GM12878 (cell line): Measurements from ENCODE around the gene SRSF3. TPM values are rescaled to one million over a fixed set of nuclear protein-coding genes. Genes with fewer than 3 reads are reported as not detected.

ENCODE experiments used
- KLF5 ChIP-seq: fragments of 450-650 bp; IDR thresholded peaks from 2 replicates; pipeline ENCODE4 v1.6.1; 2014; ENCODE audit warnings: mild to moderate bottlenecking; ENCODE audit not compliant: partially characterized antibody
- PAX5 ChIP-seq: IDR thresholded peaks from 2 replicates; pipeline ENCODE4 v1.6.1; 2011; ENCODE audit warnings: low read depth, low read length, borderline replicate concordance
- POLR2AphosphoS2 ChIP-seq: IDR thresholded peaks from 2 replicates; pipeline ENCODE4 v1.6.1; 2011; ENCODE audit warnings: low read depth, mild to moderate bottlenecking, low read length, improper control_type of control experiment, moderate library complexity
- SP1 ChIP-seq: IDR thresholded peaks from one replicate; pipeline ENCODE4 v1.6.1; 2011; ENCODE audit warnings: low read depth, low read length
- WRNIP1 ChIP-seq: IDR thresholded peaks from 2 replicates; pipeline ENCODE4 v1.6.1; 2011; ENCODE audit warnings: low read depth, low read length, improper control_type of control experiment, borderline replicate concordance
- polyA plus RNA-seq, 11 experiments: library from polyadenylated mRNA; depleted of rRNA in 4 of 11; unstranded in 6 of 11; stranded (reverse) in 5 of 11; fragments of >200 nt; fragmentation: Nextera tagmentation in 4 of 11; fragmentation: Illumina TruSeq in 1 of 11; extraction: Ambion mirVana in 4 of 11; extraction: Trizol in 1 of 11; gene quantifications; 1 replicate in 1 of 11; 2 replicates in 10 of 11; pipeline versions ENCODE4 v1.2.1 to v1.2.3, GENCODE V29; 2011 to 2016; ENCODE audit warnings: inconsistent platforms in 2 of 11, missing spikeins in 2 of 11, low read depth in 1 of 11
- total RNA-seq, 4 experiments: library from RNA; depleted of rRNA in 3 of 4; stranded (reverse); fragments of >200 nt in 3 of 4; fragmentation: Illumina TruSeq in 1 of 4; extraction: Trizol in 1 of 4; gene quantifications; 2 replicates each; pipeline versions ENCODE4 v1.2.1 to v1.2.3, GENCODE V29; 2013 to 2021
- TF ChIP-seq, protein P1 (sequence below): IDR thresholded peaks from 2 replicates; pipeline ENCODE4 v1.6.1; 2012; ENCODE audit warnings: mild to moderate bottlenecking, low read depth, low read length
- TF ChIP-seq, protein P2 (sequence below): fragments of 450-650 bp; IDR thresholded peaks from 2 replicates; pipeline ENCODE4 v1.6.1; 2017; ENCODE audit warnings: borderline replicate concordance

SRSF3 gene
- total and polyA plus RNA-seq, 10 of the 15 experiments (the other 5 are each of a cell fraction or from before 2014, with no cell fraction given) = 195 to 1,377 (median 493) TPM

DNA sequence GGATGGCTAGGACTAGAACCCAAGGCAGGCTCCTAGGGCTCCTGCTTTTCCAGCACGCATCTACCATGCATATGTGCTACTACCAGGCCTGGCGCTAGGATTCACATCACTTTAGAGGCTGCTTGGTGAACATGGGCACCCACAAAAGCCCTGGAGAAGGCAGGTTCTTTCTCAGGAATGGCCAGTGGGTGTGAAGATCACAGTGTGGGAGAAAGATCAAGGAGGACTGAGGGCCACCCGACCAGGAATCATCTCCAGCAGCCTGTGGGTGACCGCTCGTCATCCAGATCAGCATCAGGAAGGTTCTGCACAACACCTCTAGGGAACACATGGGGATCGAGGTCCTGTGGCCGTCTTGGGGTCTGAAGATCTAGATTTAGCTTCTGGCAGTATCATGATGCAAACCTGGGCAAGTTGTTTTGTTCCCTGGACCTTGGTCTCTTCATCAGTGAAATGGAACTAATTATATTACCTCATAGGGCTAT, 27.3 kb downstream of the SRSF3 start (continued):
- TF ChIP-seq, protein P1, sequence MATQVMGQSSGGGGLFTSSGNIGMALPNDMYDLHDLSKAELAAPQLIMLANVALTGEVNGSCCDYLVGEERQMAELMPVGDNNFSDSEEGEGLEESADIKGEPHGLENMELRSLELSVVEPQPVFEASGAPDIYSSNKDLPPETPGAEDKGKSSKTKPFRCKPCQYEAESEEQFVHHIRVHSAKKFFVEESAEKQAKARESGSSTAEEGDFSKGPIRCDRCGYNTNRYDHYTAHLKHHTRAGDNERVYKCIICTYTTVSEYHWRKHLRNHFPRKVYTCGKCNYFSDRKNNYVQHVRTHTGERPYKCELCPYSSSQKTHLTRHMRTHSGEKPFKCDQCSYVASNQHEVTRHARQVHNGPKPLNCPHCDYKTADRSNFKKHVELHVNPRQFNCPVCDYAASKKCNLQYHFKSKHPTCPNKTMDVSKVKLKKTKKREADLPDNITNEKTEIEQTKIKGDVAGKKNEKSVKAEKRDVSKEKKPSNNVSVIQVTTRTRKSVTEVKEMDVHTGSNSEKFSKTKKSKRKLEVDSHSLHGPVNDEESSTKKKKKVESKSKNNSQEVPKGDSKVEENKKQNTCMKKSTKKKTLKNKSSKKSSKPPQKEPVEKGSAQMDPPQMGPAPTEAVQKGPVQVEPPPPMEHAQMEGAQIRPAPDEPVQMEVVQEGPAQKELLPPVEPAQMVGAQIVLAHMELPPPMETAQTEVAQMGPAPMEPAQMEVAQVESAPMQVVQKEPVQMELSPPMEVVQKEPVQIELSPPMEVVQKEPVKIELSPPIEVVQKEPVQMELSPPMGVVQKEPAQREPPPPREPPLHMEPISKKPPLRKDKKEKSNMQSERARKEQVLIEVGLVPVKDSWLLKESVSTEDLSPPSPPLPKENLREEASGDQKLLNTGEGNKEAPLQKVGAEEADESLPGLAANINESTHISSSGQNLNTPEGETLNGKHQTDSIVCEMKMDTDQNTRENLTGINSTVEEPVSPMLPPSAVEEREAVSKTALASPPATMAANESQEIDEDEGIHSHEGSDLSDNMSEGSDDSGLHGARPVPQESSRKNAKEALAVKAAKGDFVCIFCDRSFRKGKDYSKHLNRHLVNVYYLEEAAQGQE = no peak
- TF ChIP-seq SP1 (no peak), WRNIP1 (no peak), KLF5 (no peak), PAX5 (no peak), POLR2AphosphoS2 (no peak)
- TF ChIP-seq, protein P2, sequence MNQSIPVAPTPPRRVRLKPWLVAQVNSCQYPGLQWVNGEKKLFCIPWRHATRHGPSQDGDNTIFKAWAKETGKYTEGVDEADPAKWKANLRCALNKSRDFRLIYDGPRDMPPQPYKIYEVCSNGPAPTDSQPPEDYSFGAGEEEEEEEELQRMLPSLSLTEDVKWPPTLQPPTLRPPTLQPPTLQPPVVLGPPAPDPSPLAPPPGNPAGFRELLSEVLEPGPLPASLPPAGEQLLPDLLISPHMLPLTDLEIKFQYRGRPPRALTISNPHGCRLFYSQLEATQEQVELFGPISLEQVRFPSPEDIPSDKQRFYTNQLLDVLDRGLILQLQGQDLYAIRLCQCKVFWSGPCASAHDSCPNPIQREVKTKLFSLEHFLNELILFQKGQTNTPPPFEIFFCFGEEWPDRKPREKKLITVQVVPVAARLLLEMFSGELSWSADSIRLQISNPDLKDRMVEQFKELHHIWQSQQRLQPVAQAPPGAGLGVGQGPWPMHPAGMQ = no peak
